ENCODE data around the gene PHAF1. TPM values are rescaled to one million over a fixed set of nuclear protein-coding genes. Genes with fewer than 3 reads are reported as not detected.
A peak's percentile ranks its signal among the peaks of the same experiment; 100 is the strongest.

Gene PHAF1
- total and polyA plus RNA-seq, 2 of the 8 experiments (the other 6 are each of a cell fraction or from before 2014, with no cell fraction given), result 18.6 to 26.4 TPM

DNA sequence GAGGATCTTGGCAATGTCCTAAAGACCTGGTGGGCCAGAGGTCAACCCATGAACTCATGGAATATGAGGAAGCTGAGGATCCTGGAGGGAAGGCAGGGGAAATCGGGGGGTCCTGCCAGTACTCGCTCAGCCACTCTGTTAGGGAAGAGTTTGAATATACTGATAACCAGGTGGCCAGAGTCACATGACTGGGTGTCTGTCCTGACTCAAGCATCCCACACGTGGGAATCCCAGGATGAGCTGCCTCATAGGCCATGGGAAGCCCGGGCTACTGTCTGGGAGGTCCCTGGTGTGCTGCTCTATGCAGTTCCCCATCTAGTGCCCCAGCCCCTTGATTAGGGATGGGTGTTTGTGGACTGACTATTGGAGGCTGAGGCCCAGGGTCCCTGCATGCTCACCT is 78.6 kb downstream of the PHAF1 start:
- Histone ChIP-seq H2BK5ac (ENCODE audit: low read depth, low read length) (no peak overlapping the region), H2BK120ac (replicated peaks; ENCODE audit: low read depth, low read length) (no peak overlapping the region), H3K79me2 (ENCODE audit: control insufficient read depth in 1 of 2, insufficient read depth in 2 of 2, low read length in 2 of 2) (peaks cover 8 to 13% of the 10 kb centered on the region in 2 experiments), H3K27ac (ENCODE audit: low read depth, low read length) (no peak overlapping the region), H3K18ac (ENCODE audit: extremely low read depth, low read length) (no peak overlapping the region), H4K91ac (replicated peaks; ENCODE audit: insufficient read length, low read length) (no peak overlapping the region), H4K5ac (ENCODE audit: insufficient read length, low read depth, low read length) (no peak overlapping the region), H3K9ac (replicated peaks in 1 of 4; ENCODE audit: extremely low read depth in 1 of 4, low read depth in 3 of 4, low read length in 3 of 4) (no peak overlapping the region), H3K4me3 (ENCODE audit: extremely low read depth in 1 of 4, insufficient read depth in 2 of 4, low read depth in 3 of 4, low read length in 4 of 4) (no peak overlapping the region), H3K36me3 (ENCODE audit: control insufficient read depth in 2 of 4, insufficient read depth in 4 of 4, low read length in 3 of 4) (no peaks in the 10 kb centered on the region; a peak in 1 of 8 replicates), H3K4me1 (replicated peaks in 1 of 4; ENCODE audit: control insufficient read depth in 3 of 4, insufficient read depth in 4 of 4, low read length in 3 of 4) (peaks cover 0 to 16% (median 12%) of the 10 kb centered on the region in 4 experiments; a peak in 6 of 7 replicates), H3K4ac (replicated peaks; ENCODE audit: insufficient read length, low read depth, low read length) (no peak overlapping the region), H3K27me3 (replicated peaks in 1 of 4; ENCODE audit: control insufficient read depth in 3 of 4, extremely low read depth in 1 of 4, insufficient read depth in 3 of 4, low read length in 3 of 4) (peaks cover 8 to 32% (median 19%) of the 10 kb centered on the region in 4 experiments), H2BK12ac (ENCODE audit: low read depth, low read length) (no peak overlapping the region), H3K23me2 (ENCODE audit: low read depth, low read length) (peaks cover 19% of the 10 kb centered on the region), H3K23ac (ENCODE audit: insufficient read length) (no peak overlapping the region), H2BK15ac (ENCODE audit: low read length) (no peak overlapping the region), H2BK20ac (ENCODE audit: low read length) (0 out of 2 replicates have a peak overlapping the region, but pooled peaks have one; percentile 34), H3K79me1 (ENCODE audit: low read depth, low read length) (peaks cover 8% of the 10 kb centered on the region), H3K14ac (ENCODE audit: insufficient read length) (no peak overlapping the region), H4K20me1 (replicated peaks in 1 of 2; ENCODE audit: control insufficient read depth in 1 of 2, insufficient read depth in 2 of 2, low read length in 2 of 2) (peaks cover 5 to 22% of the 10 kb centered on the region in 2 experiments), H3K56ac (replicated peaks; ENCODE audit: insufficient read length, low read depth, low read length) (no peak overlapping the region), H2AFZ (ENCODE audit: low read length) (no peak overlapping the region), H4K8ac (ENCODE audit: extremely low read depth, insufficient read depth, low read length) (no peak overlapping the region), H3K4me2 (ENCODE audit: insufficient read depth in 1 of 2, low read depth in 2 of 2, low read length in 2 of 2) (no peak overlapping the region), H2AK5ac (ENCODE audit: low read depth, low read length) (no peak overlapping the region), H3K9me3 (ENCODE audit: insufficient read depth in 2 of 2, low read depth in 1 of 2, low read length in 1 of 2) (no peaks in the 10 kb centered on the region)
- ChIA-PET POLR2A (ENCODE audit: partially characterized antibody) (interaction anchor here (0.9 kb wide), 2 partner anchors 37 to 58 kb away, joined by 3 read pairs; partner anchors contain the start of gene B3GNT9), CTCF (ENCODE audit: partially characterized antibody) (interaction anchor here (1.1 to 9.3 kb wide), 6 partner anchors 12 to 756 kb away, joined by 3 to 151 read pairs (median 41); partner anchors contain the start of genes ELMO3, FBXL8, HSF4 and LCAT)
- TF ChIP-seq RXRA (IDR thresholded peaks at IDR 0.05; ENCODE audit: insufficient read depth, low read depth, low read length) (no peak), SAP30 (IDR thresholded peaks at IDR 0.05; ENCODE audit: insufficient read depth, insufficient replicate concordance, low read length) (no peak), KDM1A (IDR thresholded peaks at IDR 0.05; ENCODE audit: borderline replicate concordance, low read length) (no peak), CREB1 (IDR thresholded peaks at IDR 0.05) (no peak), EP300 (IDR thresholded peaks at IDR 0.05; ENCODE audit: borderline replicate concordance in 1 of 2, low read depth in 2 of 2, low read length in 2 of 2) (no peak)
- TF ChIP-seq, protein P1, sequence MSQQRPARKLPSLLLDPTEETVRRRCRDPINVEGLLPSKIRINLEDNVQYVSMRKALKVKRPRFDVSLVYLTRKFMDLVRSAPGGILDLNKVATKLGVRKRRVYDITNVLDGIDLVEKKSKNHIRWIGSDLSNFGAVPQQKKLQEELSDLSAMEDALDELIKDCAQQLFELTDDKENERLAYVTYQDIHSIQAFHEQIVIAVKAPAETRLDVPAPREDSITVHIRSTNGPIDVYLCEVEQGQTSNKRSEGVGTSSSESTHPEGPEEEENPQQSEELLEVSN (IDR thresholded peaks at IDR 0.05), result no peak
- DNase-seq (ENCODE audit: low read depth in 1 of 2, low spot score in 2 of 2) (no peak), FAIRE-seq (no peak)
- 82% methylated on average over 4 of the region's 4 CpGs; no CpG with 5 or more reads in 1 of the 2 experiments for WGBS, 2 experiments (ENCODE audit: extremely low coverage in 1 of 2, insufficient coverage in 1 of 2, insufficient read length in 1 of 2, insufficient replicate concordance in 2 of 2, low coverage in 1 of 2, low lambda C conversion rate in 2 of 2, missing lambda C conversion rate in 1 of 2)

Measured in H1 (cell line).